ENCODE measurements around the gene TRPC3.

TRPC3 gene

DNA sequence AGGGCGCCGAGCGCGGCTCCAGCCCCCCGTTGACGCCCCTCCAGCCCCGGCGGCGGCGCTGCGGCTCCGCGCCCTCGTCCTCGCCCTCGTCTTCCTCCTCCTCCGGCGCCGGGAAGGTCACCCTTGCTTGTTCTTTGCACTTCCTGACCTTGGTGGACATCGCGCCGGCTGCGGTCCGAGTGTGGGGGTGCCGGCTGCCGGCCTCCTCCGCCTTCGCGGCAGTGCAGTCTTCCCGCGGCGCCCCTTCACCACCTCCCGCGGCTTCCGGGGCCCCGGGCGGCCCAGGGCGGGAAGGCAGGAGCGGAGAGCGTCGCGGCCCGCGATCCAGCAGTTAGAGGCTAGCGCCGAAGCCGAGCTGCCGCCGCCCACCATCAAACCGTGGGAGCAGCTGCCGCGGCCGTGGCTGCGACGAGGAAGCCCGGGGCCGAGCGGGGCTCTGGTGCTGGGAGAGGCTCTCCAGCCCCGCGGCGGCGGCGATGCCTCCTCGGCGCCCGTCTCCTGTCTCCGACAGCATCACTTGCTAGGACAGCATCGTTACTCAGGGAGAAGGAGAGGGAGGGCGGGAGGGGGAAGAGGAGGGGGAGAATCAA lies at the start of gene TRPC3:
Gene TRPC3, minus strand, starts transcription at position 540 of the 590 bp plus-strand sequence. Its CDS starts 380 bp downstream, at position 160.
- Histone ChIP-seq H3K9ac (ENCODE audit: low read depth in 1 of 2, low read length in 2 of 2) (peak within 1 kb of the TSS in 1 of 2 donors; percentile 34), H3K36me3 (ENCODE audit: control insufficient read depth in 1 of 2, insufficient read depth in 2 of 2, low read length in 2 of 2) (no peaks in the 10 kb centered on the region), H3K27ac (ENCODE audit: low read depth, low read length) (no peak within 1 kb of the TSS), H3K27me3 (ENCODE audit: control insufficient read depth in 1 of 2, insufficient read depth in 2 of 2, low read length in 2 of 2) (peaks cover 18 to 32% of the 10 kb centered on the region in 2 donors), H3K9me3 (ENCODE audit: control insufficient read depth in 1 of 2, low read length in 2 of 2) (no peaks in the 10 kb centered on the region), H3K4me3 (ENCODE audit: low read depth in 1 of 2, low read length in 2 of 2) (peak within 1 kb of the TSS; percentile 63 to 66), H3K4me1 (ENCODE audit: control insufficient read depth in 1 of 2, insufficient read depth in 2 of 2, low read length in 2 of 2) (peaks cover 5 to 6% of the 10 kb centered on the region in 2 donors)

GRCh38 chr4:122000849-122001248 lies 49.0 kb upstream of the TRPC3 start:
- Histone ChIP-seq H3K4me1 (ENCODE audit: control insufficient read depth in 1 of 2, insufficient read depth in 2 of 2, low read length in 2 of 2) (no peaks in the 10 kb centered on the region), H3K4me3 (ENCODE audit: low read depth in 1 of 2, low read length in 2 of 2) (no peak overlapping the region), H3K36me3 (ENCODE audit: control insufficient read depth in 1 of 2, insufficient read depth in 2 of 2, low read length in 2 of 2) (no peaks in the 10 kb centered on the region), H3K9ac (ENCODE audit: low read depth in 1 of 2, low read length in 2 of 2) (no peak overlapping the region), H3K9me3 (ENCODE audit: control insufficient read depth in 1 of 2, low read length in 2 of 2) (no peaks in the 10 kb centered on the region), H3K27ac (ENCODE audit: low read depth, low read length) (no peak overlapping the region), H3K27me3 (ENCODE audit: control insufficient read depth in 1 of 2, insufficient read depth in 2 of 2, low read length in 2 of 2) (peaks cover 2 to 4% of the 10 kb centered on the region in 2 donors)

- no peaks in the 10 kb centered on the region for H3K4me1 ChIP-seq (ENCODE audit: control insufficient read depth in 1 of 2, insufficient read depth in 2 of 2, low read length in 2 of 2)
- no peaks in the 10 kb centered on the region for H3K9me3 ChIP-seq (ENCODE audit: control insufficient read depth in 1 of 2, low read length in 2 of 2)
- no peak overlapping the region for H3K4me3 ChIP-seq (ENCODE audit: low read depth in 1 of 2, low read length in 2 of 2)
- H3K27me3 ChIP-seq (ENCODE audit: control insufficient read depth in 1 of 2, insufficient read depth in 2 of 2, low read length in 2 of 2) = peaks cover 2 to 4% of the 10 kb centered on the region in 2 donors
- no peak overlapping the region for H3K27ac ChIP-seq (ENCODE audit: low read depth, low read length)
- H3K9ac ChIP-seq (ENCODE audit: low read depth in 1 of 2, low read length in 2 of 2) = no peak overlapping the region
- H3K36me3 ChIP-seq (ENCODE audit: control insufficient read depth in 1 of 2, insufficient read depth in 2 of 2, low read length in 2 of 2) = no peaks in the 10 kb centered on the region
These were observed 46.2 kb upstream of the TRPC3 start for GRCh38 chr4:121998024-121998423.

DNA sequence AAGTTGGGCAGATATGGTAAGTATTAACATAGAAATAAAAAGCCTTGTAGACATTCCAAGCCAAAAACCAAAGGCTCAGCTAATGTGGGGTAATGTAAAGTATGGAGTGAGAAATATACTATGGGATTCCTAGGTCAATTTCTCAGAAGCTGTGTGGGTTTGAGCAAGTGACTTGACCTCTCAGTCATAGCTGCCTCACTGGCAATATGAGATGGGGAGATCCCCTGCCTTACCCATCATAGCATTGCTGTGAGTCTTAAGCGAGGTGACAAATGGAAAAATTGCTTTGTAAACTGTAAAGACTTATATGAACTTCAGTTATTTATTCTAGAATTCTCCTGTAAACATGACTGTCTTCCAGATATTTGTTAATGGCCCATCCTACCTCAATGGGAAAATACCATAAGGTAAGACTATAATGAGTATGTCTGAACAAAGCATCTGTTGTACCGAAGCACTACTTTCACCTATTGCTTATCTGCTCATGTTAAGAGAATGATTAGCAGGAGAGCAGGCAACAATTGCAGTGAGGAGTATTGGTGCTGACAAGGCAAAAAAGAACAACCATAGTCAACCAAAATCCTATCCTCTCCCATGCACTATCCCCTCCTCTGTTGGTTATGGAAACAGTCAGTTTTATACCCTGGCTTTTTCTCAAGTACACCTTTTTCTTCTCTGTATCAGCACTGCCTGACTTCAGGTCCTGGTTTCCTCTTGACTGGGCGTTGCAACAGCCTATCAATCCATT lies 44.1 kb upstream of the TRPC3 start:
- Histone ChIP-seq H3K9me3 (ENCODE audit: control insufficient read depth in 1 of 2, low read length in 2 of 2) (no peaks in the 10 kb centered on the region), H3K4me1 (ENCODE audit: control insufficient read depth in 1 of 2, insufficient read depth in 2 of 2, low read length in 2 of 2) (no peaks in the 10 kb centered on the region), H3K36me3 (ENCODE audit: control insufficient read depth in 1 of 2, insufficient read depth in 2 of 2, low read length in 2 of 2) (no peaks in the 10 kb centered on the region), H3K27ac (ENCODE audit: low read depth, low read length) (no peak overlapping the region), H3K27me3 (ENCODE audit: control insufficient read depth in 1 of 2, insufficient read depth in 2 of 2, low read length in 2 of 2) (peaks cover 0 to 4% of the 10 kb centered on the region in 2 donors), H3K4me3 (ENCODE audit: low read depth in 1 of 2, low read length in 2 of 2) (no peak overlapping the region), H3K9ac (ENCODE audit: low read depth in 1 of 2, low read length in 2 of 2) (no peak overlapping the region)

DNA sequence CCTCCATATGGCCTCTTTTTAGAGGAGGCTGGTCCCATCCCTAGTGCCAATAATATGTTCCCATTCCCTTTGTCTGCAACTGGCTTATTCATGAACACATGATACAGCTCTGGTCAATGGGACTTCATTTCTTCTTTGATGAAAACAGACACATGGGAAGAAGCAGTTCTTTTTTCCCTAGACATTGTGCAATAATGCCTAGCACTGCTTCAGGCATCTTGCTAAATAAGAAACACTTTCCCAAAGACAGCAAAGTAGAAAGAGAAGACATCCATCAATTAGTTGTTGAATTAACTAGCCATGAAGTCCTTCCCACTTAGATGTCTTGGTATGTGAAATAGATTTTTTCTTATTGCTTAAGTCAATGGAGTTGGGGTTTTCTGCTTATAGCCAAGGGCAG lies 40.1 kb upstream of the TRPC3 start:
- H3K36me3 ChIP-seq (ENCODE audit: control insufficient read depth in 1 of 2, insufficient read depth in 2 of 2, low read length in 2 of 2) = no peaks in the 10 kb centered on the region
- H3K9ac ChIP-seq (ENCODE audit: low read depth in 1 of 2, low read length in 2 of 2) = no peak overlapping the region
- H3K4me3 ChIP-seq (ENCODE audit: low read depth in 1 of 2, low read length in 2 of 2) = no peak overlapping the region
- H3K27me3 ChIP-seq (ENCODE audit: control insufficient read depth in 1 of 2, insufficient read depth in 2 of 2, low read length in 2 of 2) = no peaks in the 10 kb centered on the region
- H3K27ac ChIP-seq (ENCODE audit: low read depth, low read length) = no peak overlapping the region
- no peaks in the 10 kb centered on the region for H3K4me1 ChIP-seq (ENCODE audit: control insufficient read depth in 1 of 2, insufficient read depth in 2 of 2, low read length in 2 of 2)
- H3K9me3 ChIP-seq (ENCODE audit: control insufficient read depth in 1 of 2, low read length in 2 of 2) = no peaks in the 10 kb centered on the region

- Histone ChIP-seq H3K4me3 (ENCODE audit: low read depth in 1 of 2, low read length in 2 of 2) (no peak overlapping the region), H3K9me3 (ENCODE audit: control insufficient read depth in 1 of 2, low read length in 2 of 2) (no peaks in the 10 kb centered on the region), H3K9ac (ENCODE audit: low read depth in 1 of 2, low read length in 2 of 2) (no peak overlapping the region), H3K27me3 (ENCODE audit: control insufficient read depth in 1 of 2, insufficient read depth in 2 of 2, low read length in 2 of 2) (no peaks in the 10 kb centered on the region), H3K27ac (ENCODE audit: low read depth, low read length) (no peak overlapping the region), H3K4me1 (ENCODE audit: control insufficient read depth in 1 of 2, insufficient read depth in 2 of 2, low read length in 2 of 2) (no peaks in the 10 kb centered on the region), H3K36me3 (ENCODE audit: control insufficient read depth in 1 of 2, insufficient read depth in 2 of 2, low read length in 2 of 2) (no peaks in the 10 kb centered on the region)
These were observed 38.6 kb upstream of the TRPC3 start for GRCh38 chr4:121990489-121990888.

DNA sequence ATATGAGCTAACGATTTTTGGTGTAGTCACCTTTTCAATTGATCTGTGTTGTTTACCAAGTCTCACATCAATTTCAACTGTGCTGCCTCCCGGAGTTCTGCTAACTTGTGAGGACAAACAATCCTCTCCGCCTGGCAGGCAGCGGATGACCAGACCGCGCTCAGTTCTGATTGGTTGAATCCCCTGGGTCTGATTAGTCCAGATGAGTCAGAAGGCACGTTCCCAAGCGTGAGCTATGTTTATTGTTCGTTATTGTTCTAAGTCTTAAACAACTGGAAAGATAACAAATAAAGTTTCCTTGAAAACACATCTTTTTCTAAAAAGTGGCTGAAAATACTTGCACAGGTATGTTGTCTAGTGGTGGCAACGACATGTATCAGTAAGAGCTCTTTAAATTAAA lies 37.9 kb upstream of the TRPC3 start:
- Histone ChIP-seq H3K4me1 (ENCODE audit: control insufficient read depth in 1 of 2, insufficient read depth in 2 of 2, low read length in 2 of 2) (no peaks in the 10 kb centered on the region), H3K27ac (ENCODE audit: low read depth, low read length) (no peak overlapping the region), H3K4me3 (ENCODE audit: low read depth in 1 of 2, low read length in 2 of 2) (no peak overlapping the region), H3K9me3 (ENCODE audit: control insufficient read depth in 1 of 2, low read length in 2 of 2) (no peaks in the 10 kb centered on the region), H3K27me3 (ENCODE audit: control insufficient read depth in 1 of 2, insufficient read depth in 2 of 2, low read length in 2 of 2) (no peaks in the 10 kb centered on the region), H3K9ac (ENCODE audit: low read depth in 1 of 2, low read length in 2 of 2) (no peak overlapping the region), H3K36me3 (ENCODE audit: control insufficient read depth in 1 of 2, insufficient read depth in 2 of 2, low read length in 2 of 2) (no peaks in the 10 kb centered on the region)

DNA sequence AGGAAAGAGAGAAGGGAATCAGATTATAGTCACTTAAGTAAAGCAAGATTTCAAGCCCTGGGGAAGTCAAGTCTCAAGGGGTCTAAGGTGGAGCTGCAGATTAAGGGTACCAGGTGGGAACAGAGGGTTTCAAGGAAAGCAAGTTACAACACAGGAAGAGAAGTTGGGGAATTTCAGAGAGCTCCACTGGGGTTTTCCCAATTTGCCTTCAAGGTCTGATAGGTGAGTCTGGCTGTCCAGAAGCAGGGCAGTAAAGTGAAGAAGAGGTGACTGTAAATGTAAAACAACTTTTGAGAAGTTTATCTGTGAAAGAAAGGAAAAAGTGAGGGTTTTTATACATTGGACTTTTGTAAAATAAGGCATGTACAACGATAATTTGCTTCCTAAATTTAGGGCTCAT lies 37.1 kb upstream of the TRPC3 start:
- Histone ChIP-seq H3K4me1 (ENCODE audit: control insufficient read depth in 1 of 2, insufficient read depth in 2 of 2, low read length in 2 of 2) (no peaks in the 10 kb centered on the region), H3K36me3 (ENCODE audit: control insufficient read depth in 1 of 2, insufficient read depth in 2 of 2, low read length in 2 of 2) (no peaks in the 10 kb centered on the region)

GRCh38 chr4:121980643-121981042 lies 28.8 kb upstream of the TRPC3 start:
- no peak overlapping the region for H3K9ac ChIP-seq (ENCODE audit: low read depth in 1 of 2, low read length in 2 of 2)
- H3K27ac ChIP-seq (ENCODE audit: low read depth, low read length) = no peak overlapping the region
- no peaks in the 10 kb centered on the region for H3K36me3 ChIP-seq (ENCODE audit: control insufficient read depth in 1 of 2, insufficient read depth in 2 of 2, low read length in 2 of 2)
- no peaks in the 10 kb centered on the region for H3K27me3 ChIP-seq (ENCODE audit: control insufficient read depth in 1 of 2, insufficient read depth in 2 of 2, low read length in 2 of 2)
- no peaks in the 10 kb centered on the region for H3K9me3 ChIP-seq (ENCODE audit: control insufficient read depth in 1 of 2, low read length in 2 of 2)
- H3K4me3 ChIP-seq (ENCODE audit: low read depth in 1 of 2, low read length in 2 of 2) = no peak overlapping the region
- no peaks in the 10 kb centered on the region for H3K4me1 ChIP-seq (ENCODE audit: control insufficient read depth in 1 of 2, insufficient read depth in 2 of 2, low read length in 2 of 2)

More for the DNA sequence above, 37.1 kb upstream of the TRPC3 start:
- Histone ChIP-seq H3K9ac (ENCODE audit: low read depth in 1 of 2, low read length in 2 of 2) (no peak overlapping the region), H3K27ac (ENCODE audit: low read depth, low read length) (no peak overlapping the region), H3K27me3 (ENCODE audit: control insufficient read depth in 1 of 2, insufficient read depth in 2 of 2, low read length in 2 of 2) (no peaks in the 10 kb centered on the region), H3K4me3 (ENCODE audit: low read depth in 1 of 2, low read length in 2 of 2) (no peak overlapping the region), H3K9me3 (ENCODE audit: control insufficient read depth in 1 of 2, low read length in 2 of 2) (no peaks in the 10 kb centered on the region)

- Histone ChIP-seq H3K9ac (ENCODE audit: low read depth in 1 of 2, low read length in 2 of 2) (no peak overlapping the region), H3K4me1 (ENCODE audit: control insufficient read depth in 1 of 2, insufficient read depth in 2 of 2, low read length in 2 of 2) (no peaks in the 10 kb centered on the region), H3K4me3 (ENCODE audit: low read depth in 1 of 2, low read length in 2 of 2) (no peak overlapping the region), H3K27ac (ENCODE audit: low read depth, low read length) (no peak overlapping the region), H3K9me3 (ENCODE audit: control insufficient read depth in 1 of 2, low read length in 2 of 2) (no peaks in the 10 kb centered on the region), H3K27me3 (ENCODE audit: control insufficient read depth in 1 of 2, insufficient read depth in 2 of 2, low read length in 2 of 2) (no peaks in the 10 kb centered on the region), H3K36me3 (ENCODE audit: control insufficient read depth in 1 of 2, insufficient read depth in 2 of 2, low read length in 2 of 2) (no peaks in the 10 kb centered on the region)
These were observed 26.3 kb upstream of the TRPC3 start for GRCh38 chr4:121978172-121978516.
